GM12878 (cell line): ENCODE measurements around the gene RANBP1. TPM values are rescaled to one million over a fixed set of nuclear protein-coding genes. Genes with fewer than 3 reads are reported as not detected.

Source experiments
- ATAC-seq: fragments of 200-7000 bp; cut with Tn5 transposase; 3 replicates; pipeline ENCODE4 v1.9.1; 2020; ENCODE audit warnings: mild to moderate bottlenecking, moderate library complexity
- BruUV-seq: library from RNA; stranded (reverse); fragments of 400-500 nt; replicated peaks from 2 replicates; lab custom pipeline; 2021; lab: Mats Ljungman, UMichigan
- CTCF ChIA-PET: fragments of 300-600 bp; sonication (Branson Sonifier 250); formaldehyde crosslinking; extraction: SDS; loops from one replicate; lab custom pipeline; 2021; ENCODE audit warnings: inconsistent platforms; lab: Yijun Ruan, JAX
- POLR2A ChIA-PET: fragments of 350-600 bp; formaldehyde crosslinking; extraction: SDS; loops from one replicate; lab custom pipeline; 2021; ENCODE audit warnings: inconsistent platforms; lab: Charles Lee
- RAD21 ChIA-PET: fragments of 300-600 bp; sonication (Branson Sonifier 250); formaldehyde crosslinking; loops from one replicate; lab custom pipeline; 2023; ENCODE audit warnings: antibody characterized with exemption; ENCODE audit not compliant: unreplicated experiment; lab: Charles Lee
- SMC1A ChIA-PET: fragments of 300-600 bp; sonication (Branson Sonifier 250); formaldehyde crosslinking; loops from one replicate; lab custom pipeline; 2023; ENCODE audit not compliant: unreplicated experiment, uncharacterized antibody; lab: Charles Lee
- DNase-seq: peaks from one replicate; pipeline ENCODE4 v3.0.0-alpha.2; 2011; ENCODE audit warnings: low read depth, low spot score
- FAIRE-seq: peaks from 3 replicates; lab custom pipeline; 2011; peaks lifted over from hg19 to GRCh38; lab: Jason Lieb, UNC
- H2AFZ ChIP-seq: 2 replicates; pipeline ENCODE4 v1.6.0; 2011; ENCODE audit warnings: low read depth, low read length, control low read depth; ENCODE audit not compliant: control insufficient read depth
- H3K27ac ChIP-seq: 2 replicates; pipeline ENCODE4 v1.5.1; 2011; ENCODE audit warnings: control low read depth; ENCODE audit not compliant: control insufficient read depth, insufficient read depth
- H3K27me3 ChIP-seq, 2 experiments: replicated peaks in 1 of 2; 2 replicates each; pipeline versions ENCODE4 v1.6.0 to v1.6.1; 2011; ENCODE audit warnings: low read length in 1 of 2; ENCODE audit not compliant: control insufficient read depth in 2 of 2, insufficient read depth in 2 of 2
- H3K36me3 ChIP-seq, 2 experiments: 2 replicates each; pipeline ENCODE4 v1.5.1; 2011; ENCODE audit warnings: low read length in 1 of 2; ENCODE audit not compliant: control insufficient read depth in 2 of 2, insufficient read depth in 2 of 2
- H3K4me1 ChIP-seq: 2 replicates; pipeline ENCODE4 v1.6.1; 2011; ENCODE audit warnings: mild to moderate bottlenecking, low read length, moderate library complexity, mixed read lengths; ENCODE audit not compliant: control insufficient read depth, insufficient read depth
- H3K4me2 ChIP-seq: 2 replicates; pipeline ENCODE4 v1.6.0; 2011; ENCODE audit warnings: control low read depth; ENCODE audit not compliant: control insufficient read depth, insufficient read depth
- H3K4me3 ChIP-seq: fragments of 200-600 bp; sonication (generic); 2 replicates; pipeline ENCODE4 v1.5.1; 2016
- H3K79me2 ChIP-seq: 2 replicates; pipeline ENCODE4 v1.6.0; 2011; ENCODE audit warnings: low read length; ENCODE audit not compliant: control insufficient read depth, insufficient read depth
- H3K9ac ChIP-seq: 2 replicates; pipeline ENCODE4 v1.8.0; 2011; ENCODE audit warnings: low read length, control low read depth, mixed read lengths; ENCODE audit not compliant: control insufficient read depth, insufficient read depth
- H3K9me3 ChIP-seq: replicated peaks from 3 replicates; pipeline ENCODE4 v1.5.1; 2011; ENCODE audit warnings: mild to moderate bottlenecking, low read length; ENCODE audit not compliant: control insufficient read depth, insufficient read depth
- H4K20me1 ChIP-seq: 2 replicates; pipeline ENCODE4 v1.6.0; 2011; ENCODE audit not compliant: control insufficient read depth, insufficient read depth
- CBX5 ChIP-seq: sonication (generic); IDR thresholded peaks from 2 replicates; pipeline ENCODE4 v1.6.1; 2016; ENCODE audit warnings: low read depth, moderate library complexity, mild to moderate bottlenecking, inconsistent platforms
- JUND ChIP-seq: IDR thresholded peaks from 2 replicates; pipeline ENCODE4 v1.6.1; 2012; ENCODE audit warnings: low read depth, mild to moderate bottlenecking, low read length, improper control_type of control experiment, moderate library complexity
- KAT2A ChIP-seq: conservative IDR thresholded peaks from 2 replicates; pipeline ENCODE4 v1.6.1; 2011; ENCODE audit warnings: low read depth, low read length; ENCODE audit not compliant: control insufficient read depth
- MEF2A ChIP-seq: IDR thresholded peaks from 2 replicates; pipeline ENCODE4 v1.6.1; 2011; ENCODE audit warnings: low read depth, mild to moderate bottlenecking, low read length, moderate library complexity; ENCODE audit not compliant: insufficient read depth
- MXI1 ChIP-seq: fragments of 150-350 bp; IDR thresholded peaks from 2 replicates; pipeline ENCODE4 v1.6.1; 2011; ENCODE audit warnings: low read depth, mild to moderate bottlenecking, inconsistent platforms, low read length, improper control_type of control experiment
- PAX5 ChIP-seq: IDR thresholded peaks from 2 replicates; pipeline ENCODE4 v1.6.1; 2011; ENCODE audit warnings: low read depth, low read length, borderline replicate concordance
- RAD51 ChIP-seq: fragments of 450-650 bp; IDR thresholded peaks from 2 replicates; pipeline ENCODE4 v1.6.1; 2016; ENCODE audit warnings: moderate library complexity, mild to moderate bottlenecking, inconsistent platforms
- SMAD1 ChIP-seq: fragments of 450-650 bp; IDR thresholded peaks from 2 replicates; pipeline ENCODE4 v1.6.1; 2018; ENCODE audit warnings: mild to moderate bottlenecking, low read depth; ENCODE audit not compliant: partially characterized antibody
- SP1 ChIP-seq: IDR thresholded peaks from one replicate; pipeline ENCODE4 v1.6.1; 2011; ENCODE audit warnings: low read depth, low read length
- SREBF1 ChIP-seq: IDR thresholded peaks from 2 replicates; pipeline ENCODE4 v1.6.1; 2012; ENCODE audit warnings: mild to moderate bottlenecking, low read length
- SUZ12 ChIP-seq: fragments of 200-600 bp; sonication (generic); IDR thresholded peaks from one replicate; pipeline ENCODE4 v1.6.1; 2018; ENCODE audit warnings: antibody characterized with exemption, mild to moderate bottlenecking; ENCODE audit not compliant: unreplicated experiment
- TARDBP ChIP-seq: IDR thresholded peaks from 2 replicates; pipeline ENCODE4 v1.6.1; 2016; ENCODE audit warnings: borderline replicate concordance
- ZBED1 ChIP-seq: IDR thresholded peaks from 2 replicates; pipeline ENCODE4 v1.6.1; 2016; ENCODE audit warnings: borderline replicate concordance
- ZBTB4 ChIP-seq: fragments of 450-650 bp; formaldehyde crosslinking; IDR thresholded peaks from 2 replicates; pipeline ENCODE4 v1.4.0; 2022; ENCODE audit warnings: mild to moderate bottlenecking, moderate library complexity
- whole genome bisulfite sequencing: methylation state at CpG from one replicate; pipeline ENCODE4 v1.1.6; 2016; ENCODE audit warnings: low lambda C conversion rate; ENCODE audit not compliant: insufficient replicate concordance, insufficient coverage; ENCODE audit errors: missing lambda C conversion rate; 5-methylcytosine and 5-hydroxymethylcytosine counted together
- in situ Hi-C: fragments of 300-500 bp; cut with MboI; formaldehyde crosslinking; loops from 9 replicates; pipeline ENCODE4 v1.14.3; 2018; ENCODE audit warnings: mixed read lengths
- intact Hi-C: fragments of 100-400 bp; cut with micrococcal nuclease; formaldehyde crosslinking; loops from one replicate; pipeline ENCODE4 v1.14.2; 2022; ENCODE audit not compliant: unreplicated experiment
- polyA plus RNA-seq, 11 experiments: library from polyadenylated mRNA; depleted of rRNA in 4 of 11; unstranded in 6 of 11; stranded (reverse) in 5 of 11; fragments of >200 nt; fragmentation: Nextera tagmentation in 4 of 11; fragmentation: Illumina TruSeq in 1 of 11; extraction: Ambion mirVana in 4 of 11; extraction: Trizol in 1 of 11; gene quantifications; 1 replicate in 1 of 11; 2 replicates in 10 of 11; pipeline versions ENCODE4 v1.2.1 to v1.2.3, GENCODE V29; 2011 to 2016; ENCODE audit warnings: inconsistent platforms in 2 of 11, missing spikeins in 2 of 11, low read depth in 1 of 11
- total RNA-seq, 4 experiments: library from RNA; depleted of rRNA in 3 of 4; stranded (reverse); fragments of >200 nt in 3 of 4; fragmentation: Illumina TruSeq in 1 of 4; extraction: Trizol in 1 of 4; gene quantifications; 2 replicates each; pipeline versions ENCODE4 v1.2.1 to v1.2.3, GENCODE V29; 2013 to 2021
- TF ChIP-seq, protein P1 (sequence below): IDR thresholded peaks from 2 replicates; pipeline ENCODE4 v1.6.1; 2012; ENCODE audit warnings: mild to moderate bottlenecking, low read depth, low read length
- TF ChIP-seq, protein P2 (sequence below): fragments of 450-650 bp; IDR thresholded peaks from 2 replicates; pipeline ENCODE4 v1.6.1; 2017; ENCODE audit warnings: mild to moderate bottlenecking, moderate library complexity

Gene RANBP1
- total and polyA plus RNA-seq, 10 of the 15 experiments (the other 5 are each of a cell fraction or from before 2014, with no cell fraction given), result 55.3 to 808 (median 394) TPM

DNA sequence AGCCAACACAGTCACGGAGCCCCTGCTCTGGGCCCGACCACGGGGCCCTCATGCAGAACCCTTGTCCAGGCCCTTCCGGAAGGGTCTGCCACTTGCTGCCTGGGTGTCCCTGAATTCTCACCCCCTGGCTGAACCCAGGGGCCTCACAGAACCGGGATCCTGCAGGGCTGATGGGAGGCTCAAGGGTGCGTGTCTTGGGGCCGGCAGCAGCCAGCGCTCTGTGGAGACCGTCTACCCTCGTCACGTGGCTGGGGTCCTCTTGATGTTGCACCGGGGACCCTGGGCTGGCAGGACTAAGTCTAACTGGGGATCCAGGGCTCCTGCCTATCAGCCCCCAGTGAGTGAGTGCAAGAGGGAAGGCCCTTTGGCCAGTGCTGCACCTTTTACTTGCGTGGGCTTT, 54.3 kb downstream of the RANBP1 start:
- Histone ChIP-seq H3K4me2 (no peak overlapping the region), H3K4me1 (no peaks in the 10 kb centered on the region), H3K27ac (no peak overlapping the region), H2AFZ (no peak overlapping the region), H3K4me3 (no peak overlapping the region), H3K36me3 (no peaks in the 10 kb centered on the region), H3K79me2 (no peaks in the 10 kb centered on the region), H3K27me3 (no peaks in the 10 kb centered on the region), H4K20me1 (no peaks in the 10 kb centered on the region), H3K9me3 (no peaks in the 10 kb centered on the region), H3K9ac (no peak overlapping the region)
- DNase-seq (no peak), ATAC-seq (no peak), FAIRE-seq (no peak)
- in situ Hi-C loops, result no loop called here
- ChIA-PET CTCF (no interaction called here), RAD21 (no interaction called here), POLR2A (no interaction called here), SMC1A (no interaction called here)
- WGBS, result 21% methylated on average over 13 of the region's 13 CpGs
- intact Hi-C loops, result no loop called here
- BruUV-seq, result no TSS peak
- no peak for TF ChIP-seq ZBED1
- TF ChIP-seq RAD51, result no peak
- TF ChIP-seq MXI1, result no peak
- no peak for TF ChIP-seq ZBTB4
- TF ChIP-seq CBX5, result no peak
- no peak for TF ChIP-seq SUZ12
- TF ChIP-seq SREBF1, result no peak
- TF ChIP-seq, protein P1, sequence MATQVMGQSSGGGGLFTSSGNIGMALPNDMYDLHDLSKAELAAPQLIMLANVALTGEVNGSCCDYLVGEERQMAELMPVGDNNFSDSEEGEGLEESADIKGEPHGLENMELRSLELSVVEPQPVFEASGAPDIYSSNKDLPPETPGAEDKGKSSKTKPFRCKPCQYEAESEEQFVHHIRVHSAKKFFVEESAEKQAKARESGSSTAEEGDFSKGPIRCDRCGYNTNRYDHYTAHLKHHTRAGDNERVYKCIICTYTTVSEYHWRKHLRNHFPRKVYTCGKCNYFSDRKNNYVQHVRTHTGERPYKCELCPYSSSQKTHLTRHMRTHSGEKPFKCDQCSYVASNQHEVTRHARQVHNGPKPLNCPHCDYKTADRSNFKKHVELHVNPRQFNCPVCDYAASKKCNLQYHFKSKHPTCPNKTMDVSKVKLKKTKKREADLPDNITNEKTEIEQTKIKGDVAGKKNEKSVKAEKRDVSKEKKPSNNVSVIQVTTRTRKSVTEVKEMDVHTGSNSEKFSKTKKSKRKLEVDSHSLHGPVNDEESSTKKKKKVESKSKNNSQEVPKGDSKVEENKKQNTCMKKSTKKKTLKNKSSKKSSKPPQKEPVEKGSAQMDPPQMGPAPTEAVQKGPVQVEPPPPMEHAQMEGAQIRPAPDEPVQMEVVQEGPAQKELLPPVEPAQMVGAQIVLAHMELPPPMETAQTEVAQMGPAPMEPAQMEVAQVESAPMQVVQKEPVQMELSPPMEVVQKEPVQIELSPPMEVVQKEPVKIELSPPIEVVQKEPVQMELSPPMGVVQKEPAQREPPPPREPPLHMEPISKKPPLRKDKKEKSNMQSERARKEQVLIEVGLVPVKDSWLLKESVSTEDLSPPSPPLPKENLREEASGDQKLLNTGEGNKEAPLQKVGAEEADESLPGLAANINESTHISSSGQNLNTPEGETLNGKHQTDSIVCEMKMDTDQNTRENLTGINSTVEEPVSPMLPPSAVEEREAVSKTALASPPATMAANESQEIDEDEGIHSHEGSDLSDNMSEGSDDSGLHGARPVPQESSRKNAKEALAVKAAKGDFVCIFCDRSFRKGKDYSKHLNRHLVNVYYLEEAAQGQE, result no peak
- no peak for TF ChIP-seq KAT2A
- TF ChIP-seq JUND, result no peak
- no peak for TF ChIP-seq SMAD1
- TF ChIP-seq PAX5, result no peak
- TF ChIP-seq SP1, result no peak
- no peak for TF ChIP-seq TARDBP
- TF ChIP-seq, protein P2, sequence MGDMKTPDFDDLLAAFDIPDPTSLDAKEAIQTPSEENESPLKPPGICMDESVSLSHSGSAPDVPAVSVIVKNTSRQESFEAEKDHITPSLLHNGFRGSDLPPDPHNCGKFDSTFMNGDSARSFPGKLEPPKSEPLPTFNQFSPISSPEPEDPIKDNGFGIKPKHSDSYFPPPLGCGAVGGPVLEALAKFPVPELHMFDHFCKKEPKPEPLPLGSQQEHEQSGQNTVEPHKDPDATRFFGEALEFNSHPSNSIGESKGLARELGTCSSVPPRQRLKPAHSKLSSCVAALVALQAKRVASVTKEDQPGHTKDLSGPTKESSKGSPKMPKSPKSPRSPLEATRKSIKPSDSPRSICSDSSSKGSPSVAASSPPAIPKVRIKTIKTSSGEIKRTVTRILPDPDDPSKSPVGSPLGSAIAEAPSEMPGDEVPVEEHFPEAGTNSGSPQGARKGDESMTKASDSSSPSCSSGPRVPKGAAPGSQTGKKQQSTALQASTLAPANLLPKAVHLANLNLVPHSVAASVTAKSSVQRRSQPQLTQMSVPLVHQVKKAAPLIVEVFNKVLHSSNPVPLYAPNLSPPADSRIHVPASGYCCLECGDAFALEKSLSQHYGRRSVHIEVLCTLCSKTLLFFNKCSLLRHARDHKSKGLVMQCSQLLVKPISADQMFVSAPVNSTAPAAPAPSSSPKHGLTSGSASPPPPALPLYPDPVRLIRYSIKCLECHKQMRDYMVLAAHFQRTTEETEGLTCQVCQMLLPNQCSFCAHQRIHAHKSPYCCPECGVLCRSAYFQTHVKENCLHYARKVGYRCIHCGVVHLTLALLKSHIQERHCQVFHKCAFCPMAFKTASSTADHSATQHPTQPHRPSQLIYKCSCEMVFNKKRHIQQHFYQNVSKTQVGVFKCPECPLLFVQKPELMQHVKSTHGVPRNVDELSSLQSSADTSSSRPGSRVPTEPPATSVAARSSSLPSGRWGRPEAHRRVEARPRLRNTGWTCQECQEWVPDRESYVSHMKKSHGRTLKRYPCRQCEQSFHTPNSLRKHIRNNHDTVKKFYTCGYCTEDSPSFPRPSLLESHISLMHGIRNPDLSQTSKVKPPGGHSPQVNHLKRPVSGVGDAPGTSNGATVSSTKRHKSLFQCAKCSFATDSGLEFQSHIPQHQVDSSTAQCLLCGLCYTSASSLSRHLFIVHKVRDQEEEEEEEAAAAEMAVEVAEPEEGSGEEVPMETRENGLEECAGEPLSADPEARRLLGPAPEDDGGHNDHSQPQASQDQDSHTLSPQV, result no peak
- no peak for TF ChIP-seq MEF2A
